Activated CD8-positive, alpha-beta memory T cell treated with anti-CD3 and anti-CD28 coated beads, Interleukin-2, amount 50 U/mL, for 24 hours (primary cell): ENCODE data around the gene GAS7.

ENCODE experiments used
- DNase-seq: peaks from one replicate; pipeline ENCODE4 v3.0.0-alpha.2; 2020; ENCODE audit errors: extremely low read depth

GAS7 gene

GRCh38 chr17:10048629-10049350 lies 149.6 kb downstream of the GAS7 start:
- DNase-seq = no peak

DNA sequence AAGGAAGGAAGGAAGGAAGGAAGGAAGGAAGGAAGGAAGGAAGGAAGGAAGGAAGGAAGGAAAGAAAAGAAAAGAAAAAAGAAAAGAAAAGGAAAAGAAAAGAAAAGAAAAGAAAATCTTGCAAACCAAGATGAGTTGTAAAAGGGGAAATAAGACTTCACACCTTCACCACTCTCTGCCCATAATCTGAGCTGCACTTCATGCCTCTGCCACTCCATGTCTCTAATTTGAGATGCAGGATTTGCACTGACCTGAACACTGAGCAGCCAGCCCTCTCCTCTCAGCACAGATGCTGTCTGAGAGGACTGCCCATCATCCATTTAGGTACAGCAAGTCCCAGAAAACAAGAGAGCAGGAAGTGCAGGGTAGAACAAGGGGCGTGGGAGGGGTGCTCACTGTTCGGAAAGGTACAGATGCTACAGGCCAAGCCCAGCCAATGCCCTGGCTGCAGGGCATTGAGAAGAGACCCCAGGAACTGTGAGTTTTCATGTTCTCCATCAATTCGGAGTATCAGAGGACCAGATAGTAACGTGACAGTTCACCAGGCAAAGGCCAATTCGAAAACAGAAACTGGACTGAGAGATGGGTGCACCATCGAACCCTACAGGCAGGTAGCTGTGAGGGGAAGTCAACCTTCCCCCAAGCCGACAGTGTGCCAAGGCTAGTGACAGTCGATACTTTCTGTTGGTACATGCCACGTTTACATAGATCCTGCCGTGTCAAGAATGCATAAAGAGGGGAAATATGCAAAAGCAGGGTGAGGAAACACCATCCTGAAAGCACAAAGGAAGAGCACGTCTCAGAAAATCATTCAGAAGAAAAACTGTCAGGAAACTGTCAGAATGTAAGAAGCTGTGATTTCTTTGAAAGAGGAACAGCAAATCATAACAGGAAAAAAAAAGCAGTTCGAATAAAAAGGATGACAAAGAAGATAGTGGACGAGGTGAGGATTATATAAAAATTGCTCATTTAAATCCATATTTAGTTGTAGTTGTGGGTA lies 151.3 kb downstream of the GAS7 start:
- DNase-seq = no peak

- DNase-seq = no peak
Measured at GRCh38 chr17:10045871-10046658, 152.3 kb downstream of the GAS7 start.

GRCh38 chr17:10042589-10043244 lies 155.7 kb downstream of the GAS7 start:
- DNase-seq = no peak

- no peak for DNase-seq
Measured at GRCh38 chr17:10041916-10042588, 156.4 kb downstream of the GAS7 start.

- no peak for DNase-seq
Measured at GRCh38 chr17:10041287-10041612, 157.2 kb downstream of the GAS7 start.

DNA sequence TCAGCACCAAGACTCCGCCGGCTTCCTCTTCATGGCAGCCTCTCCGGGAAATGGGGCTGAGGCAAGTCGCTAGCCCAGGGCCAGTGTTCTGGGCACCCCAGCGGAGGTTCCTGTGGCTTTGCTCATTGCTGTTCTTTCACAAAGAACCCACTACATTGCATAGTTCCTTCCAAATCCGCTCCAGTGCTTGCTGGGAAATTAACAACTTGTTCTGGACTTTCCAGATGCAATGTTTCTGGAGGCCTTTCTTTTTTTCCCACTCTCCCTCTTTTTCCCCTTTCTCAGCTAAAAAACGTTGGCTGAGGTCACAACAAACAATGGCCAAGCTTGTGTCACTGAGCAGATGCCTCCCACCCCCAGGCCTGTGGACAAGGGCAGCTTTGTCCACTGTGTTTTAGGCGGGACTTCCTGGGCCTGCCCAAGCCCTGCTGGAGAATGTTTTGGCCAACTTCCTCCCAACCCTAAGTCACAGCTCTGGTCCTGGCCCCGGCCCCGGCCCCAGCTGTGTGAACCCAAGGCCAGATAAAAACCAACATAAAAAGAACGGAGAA lies 161.8 kb downstream of the GAS7 start:
- no peak for DNase-seq

- DNase-seq = no peak
Measured at GRCh38 chr17:10035885-10036284, 162.5 kb downstream of the GAS7 start.

DNA sequence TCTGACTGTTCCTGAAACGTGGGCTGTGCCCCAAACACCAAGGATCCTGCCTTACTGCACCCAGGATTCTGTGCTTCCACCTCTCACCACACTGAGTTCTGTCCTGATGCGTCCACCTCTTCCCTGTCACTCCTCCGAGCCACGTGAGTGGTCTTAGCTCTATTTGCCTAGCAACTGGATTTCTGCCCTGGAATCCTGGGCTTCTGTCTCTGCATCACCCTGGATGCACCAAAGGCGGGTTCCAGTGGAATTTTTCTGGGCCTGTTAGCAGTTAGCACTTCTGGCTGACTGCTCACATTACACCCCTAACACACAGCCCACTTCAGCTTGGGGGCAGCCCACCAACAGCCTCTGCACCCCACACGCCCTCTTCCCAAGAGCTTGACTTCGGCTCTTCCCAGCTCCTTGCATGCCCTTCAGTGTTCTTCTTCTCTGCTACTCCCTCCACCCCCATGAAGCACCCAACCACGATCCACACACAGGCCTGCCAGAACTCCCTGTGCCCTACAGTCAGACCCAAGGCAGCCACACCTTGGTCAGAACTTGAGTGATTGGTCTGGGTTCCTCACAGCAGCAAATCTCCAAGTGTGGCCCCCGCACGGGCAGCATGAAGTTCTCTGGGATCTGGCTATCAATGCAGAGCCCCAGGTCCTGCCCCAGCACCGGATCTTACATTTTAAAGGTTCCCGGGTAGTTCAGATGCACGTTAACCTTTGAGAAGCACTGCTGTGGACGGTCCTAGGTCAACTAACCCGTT lies 163.5 kb downstream of the GAS7 start:
- no peak for DNase-seq

GRCh38 chr17:10033959-10034358 lies 164.4 kb downstream of the GAS7 start:
- DNase-seq = no peak

DNA sequence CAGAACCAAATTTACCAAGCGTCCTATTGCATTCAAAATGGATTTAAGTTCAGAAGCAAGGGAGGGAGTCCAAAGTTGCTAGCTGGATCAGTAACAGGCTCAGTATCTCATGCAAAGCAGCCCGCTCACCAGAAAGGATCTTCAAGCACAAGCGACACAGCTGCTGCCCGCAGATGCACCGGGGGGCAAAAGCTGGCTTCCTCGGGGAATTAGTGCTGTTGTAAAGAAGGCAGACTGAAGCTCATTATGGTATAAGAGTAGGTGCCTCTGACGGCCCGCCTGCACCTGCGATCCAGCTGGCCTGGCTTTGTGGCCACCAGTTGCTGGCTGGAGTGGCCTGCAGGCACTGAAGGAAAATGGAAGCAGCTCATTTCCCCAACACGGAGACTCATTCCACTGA lies 165.0 kb downstream of the GAS7 start:
- DNase-seq = no peak

DNA sequence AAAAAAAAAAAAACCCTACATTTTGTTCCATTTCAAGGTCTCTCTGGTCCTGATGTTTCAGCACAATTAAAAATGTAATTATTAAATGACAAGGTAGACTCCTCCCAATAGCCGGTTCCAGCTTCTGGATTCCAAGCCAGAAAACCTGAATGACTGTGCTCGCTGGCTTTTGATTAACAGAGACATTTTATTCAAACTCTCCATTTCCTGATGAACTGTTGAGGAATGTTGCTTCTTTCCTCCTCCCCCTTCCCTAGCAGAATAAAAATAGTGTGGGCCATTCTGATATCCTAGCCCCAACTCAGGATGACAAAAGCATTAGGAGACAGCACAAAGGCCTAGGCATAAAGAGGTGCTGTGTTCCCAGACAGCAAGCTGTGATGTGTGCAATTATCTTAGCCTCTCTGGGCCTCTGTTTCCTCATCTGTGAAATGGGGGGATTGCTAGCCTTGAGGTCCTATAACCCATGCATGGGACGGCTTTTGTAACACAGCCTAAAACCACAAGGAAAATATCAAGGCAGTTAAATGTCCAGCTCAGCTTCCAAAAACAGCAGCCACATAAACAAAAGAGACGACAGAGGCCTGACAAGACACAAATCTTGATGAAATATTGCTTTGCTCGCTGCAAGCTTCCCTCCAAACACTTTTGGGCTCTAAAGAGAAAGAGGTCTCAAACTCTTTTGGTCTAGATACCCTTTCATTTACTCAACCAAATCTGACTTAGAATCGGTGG lies 166.1 kb downstream of the GAS7 start:
- DNase-seq = no peak

- no peak for DNase-seq
Measured at GRCh38 chr17:10031606-10032005, 166.8 kb downstream of the GAS7 start.

DNA sequence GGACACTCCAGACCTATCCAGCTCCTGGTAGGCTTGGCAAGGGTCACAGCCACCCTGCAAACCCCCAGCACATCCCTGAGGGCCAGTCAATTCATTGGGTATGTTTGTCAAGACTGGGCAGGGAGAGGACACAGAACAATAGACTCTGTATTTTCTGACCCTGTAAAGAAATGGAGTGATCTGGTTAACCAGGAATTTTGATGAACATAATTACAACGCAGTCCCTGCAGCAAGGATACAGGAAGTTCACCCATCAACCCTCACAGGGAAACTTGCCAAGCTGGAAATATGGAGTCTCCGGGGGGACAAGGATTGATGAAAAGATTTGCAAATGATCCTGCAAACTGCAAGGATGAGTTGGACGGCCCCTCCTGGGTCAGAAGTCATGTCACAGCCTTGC lies 167.3 kb downstream of the GAS7 start:
- no peak for DNase-seq

DNA sequence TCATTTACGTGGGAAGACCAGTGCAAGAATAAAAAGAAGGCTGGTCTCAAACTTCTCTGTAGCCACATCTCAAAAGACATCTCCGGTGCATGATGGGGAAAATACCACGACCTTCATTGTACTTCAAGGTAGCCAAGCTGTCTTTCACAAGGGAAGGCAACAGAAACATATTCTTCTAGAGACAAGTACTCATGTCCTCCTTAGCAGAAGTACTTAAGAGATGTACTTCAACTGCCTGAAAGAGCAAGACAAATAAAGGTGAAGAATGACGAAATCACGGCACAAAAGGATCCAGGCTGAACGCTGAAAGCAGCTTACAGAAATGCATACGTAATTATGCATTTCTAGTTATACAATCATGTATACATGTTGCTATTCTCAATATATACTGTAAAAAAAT lies 169.3 kb downstream of the GAS7 start:
- DNase-seq = no peak

- no peak for DNase-seq
Measured at GRCh38 chr17:10025976-10026901, 172.2 kb downstream of the GAS7 start.

GRCh38 chr17:10025224-10025623 lies 173.2 kb downstream of the GAS7 start:
- DNase-seq = no peak

- DNase-seq = no peak
Measured at GRCh38 chr17:10022416-10022815, 176.0 kb downstream of the GAS7 start.
